Measurements from ENCODE around the gene MAGI1. TPM values are rescaled to one million over a fixed set of nuclear protein-coding genes. Genes with fewer than 3 reads are reported as not detected.

The MAGI1 gene
- total RNA-seq, 2 experiments from 2014 or later = 0.21 to 0.24 TPM

DNA sequence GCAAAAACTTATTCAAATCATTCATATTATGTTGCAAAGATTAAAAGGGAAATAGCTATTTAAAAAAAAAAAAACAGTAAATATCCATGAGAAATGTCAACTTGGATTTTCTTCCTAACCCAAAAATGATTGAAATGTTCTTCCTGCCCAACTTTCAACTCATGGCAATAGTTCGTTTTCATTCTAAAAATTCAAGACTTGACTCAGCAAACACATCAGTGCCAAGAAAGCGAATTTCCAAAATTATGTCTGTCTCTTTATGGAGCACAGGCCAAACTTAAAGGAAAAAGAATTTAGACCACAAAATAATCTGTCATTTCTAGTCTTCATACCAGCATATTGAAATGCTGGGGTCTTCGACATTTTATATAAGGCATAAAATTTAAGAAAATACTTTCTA, 63.7 kb downstream of the MAGI1 start:
- no peaks in the 10 kb centered on the region for H3K36me3 Mint-ChIP-seq
- DNase-seq = no peak
- intact Hi-C loops (cut with micrococcal nuclease) = no loop called here
- H3K27me3 Mint-ChIP-seq = no peaks in the 10 kb centered on the region
- H3K4me1 Mint-ChIP-seq (ENCODE audit: low read depth) = no peaks in the 10 kb centered on the region
- CTCF ChIA-PET = no interaction called here
- POLR2A ChIA-PET = no interaction called here
- no peak overlapping the region for H3K27ac Mint-ChIP-seq
- no peaks in the 10 kb centered on the region for H3K9me3 Mint-ChIP-seq
- H3K4me3 Mint-ChIP-seq = no peak overlapping the region

- H3K4me1 Mint-ChIP-seq (ENCODE audit: low read depth) = no peaks in the 10 kb centered on the region
- H3K27ac Mint-ChIP-seq = no peak overlapping the region
- intact Hi-C loops (cut with micrococcal nuclease) = no loop called here
- ChIA-PET POLR2A (no interaction called here), CTCF (no interaction called here)
- H3K27me3 Mint-ChIP-seq = peaks cover 2% of the 10 kb centered on the region
- no peaks in the 10 kb centered on the region for H3K36me3 Mint-ChIP-seq
- H3K4me3 Mint-ChIP-seq = no peak overlapping the region
- no peaks in the 10 kb centered on the region for H3K9me3 Mint-ChIP-seq
- no peak for DNase-seq
Measured at GRCh38 chr3:65974509-65974908, 64.2 kb downstream of the MAGI1 start.

GRCh38 chr3:65972765-65973164, 66.0 kb downstream of the MAGI1 start:
- H3K27ac Mint-ChIP-seq = no peak overlapping the region
- ChIA-PET POLR2A (no interaction called here), CTCF (no interaction called here)
- H3K4me3 Mint-ChIP-seq = no peak overlapping the region
- no peaks in the 10 kb centered on the region for H3K9me3 Mint-ChIP-seq
- peaks cover 2% of the 10 kb centered on the region for H3K27me3 Mint-ChIP-seq
- DNase-seq = no peak
- H3K36me3 Mint-ChIP-seq = no peaks in the 10 kb centered on the region
- intact Hi-C loops (cut with micrococcal nuclease) = no loop called here
- H3K4me1 Mint-ChIP-seq (ENCODE audit: low read depth) = no peaks in the 10 kb centered on the region

GRCh38 chr3:65971293-65972252, 67.1 kb downstream of the MAGI1 start:
- H3K4me3 Mint-ChIP-seq = no peak overlapping the region
- peaks cover 3% of the 10 kb centered on the region for H3K27me3 Mint-ChIP-seq
- intact Hi-C loops (cut with micrococcal nuclease) = no loop called here
- CTCF ChIA-PET = no interaction called here
- no peak for DNase-seq
- no peaks in the 10 kb centered on the region for H3K4me1 Mint-ChIP-seq (ENCODE audit: low read depth)
- H3K27ac Mint-ChIP-seq = no peak overlapping the region
- H3K9me3 Mint-ChIP-seq = no peaks in the 10 kb centered on the region
- POLR2A ChIA-PET = no interaction called here
- no peaks in the 10 kb centered on the region for H3K36me3 Mint-ChIP-seq

GRCh38 chr3:65968996-65969395, 69.7 kb downstream of the MAGI1 start:
- H3K9me3 Mint-ChIP-seq = no peaks in the 10 kb centered on the region
- no peak for DNase-seq
- CTCF ChIA-PET = no interaction called here
- peaks cover 7% of the 10 kb centered on the region for H3K27me3 Mint-ChIP-seq
- intact Hi-C loops (cut with micrococcal nuclease) = no loop called here
- POLR2A ChIA-PET = no interaction called here
- no peak overlapping the region for H3K27ac Mint-ChIP-seq
- H3K4me1 Mint-ChIP-seq (ENCODE audit: low read depth) = peaks cover 8% of the 10 kb centered on the region
- H3K36me3 Mint-ChIP-seq = no peaks in the 10 kb centered on the region
- no peak overlapping the region for H3K4me3 Mint-ChIP-seq

GRCh38 chr3:65967451-65967850, 71.3 kb downstream of the MAGI1 start:
- Mint-ChIP-seq H3K4me3 (no peak overlapping the region), H3K36me3 (no peaks in the 10 kb centered on the region), H3K4me1 (ENCODE audit: low read depth) (peaks cover 10% of the 10 kb centered on the region), H3K9me3 (no peaks in the 10 kb centered on the region), H3K27ac (no peak overlapping the region), H3K27me3 (peaks cover 7% of the 10 kb centered on the region)
- ChIA-PET POLR2A (no interaction called here), CTCF (no interaction called here)
- DNase-seq = no peak
- intact Hi-C loops (cut with micrococcal nuclease) = no loop called here

- no peaks in the 10 kb centered on the region for H3K36me3 Mint-ChIP-seq
- no peak for DNase-seq
- CTCF ChIA-PET = no interaction called here
- H3K27ac Mint-ChIP-seq = no peak overlapping the region
- H3K9me3 Mint-ChIP-seq = no peaks in the 10 kb centered on the region
- peaks cover 8% of the 10 kb centered on the region for H3K27me3 Mint-ChIP-seq
- no peak overlapping the region for H3K4me3 Mint-ChIP-seq
- POLR2A ChIA-PET = no interaction called here
- peaks cover 10% of the 10 kb centered on the region for H3K4me1 Mint-ChIP-seq (ENCODE audit: low read depth)
- intact Hi-C loops (cut with micrococcal nuclease) = loop anchor here (1.0 to 5.0 kb wide), 4 partner anchors 28 to 508 kb away; partner anchors contain the start of gene SLC25A26
Measured at GRCh38 chr3:65964838-65965237, 73.9 kb downstream of the MAGI1 start.

DNA sequence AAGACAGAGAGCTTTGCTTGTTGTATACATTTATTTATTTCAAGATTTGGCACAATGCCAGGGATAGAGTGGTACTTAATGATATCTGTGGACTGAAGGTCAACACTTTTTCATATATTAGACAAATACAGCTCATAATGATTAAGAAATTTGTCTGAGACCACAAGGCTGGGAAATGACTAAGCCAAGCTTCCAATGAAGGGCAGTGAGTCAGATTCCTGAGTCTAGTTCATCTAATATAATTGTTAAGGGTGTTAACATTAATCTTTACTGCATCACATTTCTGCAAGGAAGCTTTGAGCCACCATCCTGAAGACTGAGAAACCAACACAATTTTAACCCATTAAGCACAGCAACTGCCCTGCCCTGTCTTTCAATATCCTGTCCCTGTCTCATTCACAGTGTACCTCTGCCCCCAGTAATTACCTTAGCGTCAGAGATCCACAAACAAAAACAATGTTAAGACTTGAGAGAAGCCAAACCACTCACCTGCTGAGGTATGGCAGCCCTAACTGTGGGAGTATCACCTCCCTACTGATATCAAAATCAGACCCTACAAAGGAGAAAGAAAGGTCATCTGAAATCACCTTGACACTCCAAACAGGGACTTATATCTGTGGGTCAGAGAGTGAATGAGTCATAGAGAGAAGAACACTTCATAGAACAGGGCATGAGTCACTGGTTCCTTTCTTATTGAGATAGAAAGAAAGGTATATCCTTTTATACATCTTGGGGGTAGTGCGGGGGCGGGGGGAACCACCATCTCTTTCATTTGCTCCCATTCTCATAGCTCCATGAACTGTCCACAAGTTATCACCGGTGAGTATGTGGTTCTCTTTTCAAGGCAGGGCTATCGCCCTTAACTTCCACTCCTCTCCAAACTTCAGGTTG, 74.7 kb downstream of the MAGI1 start:
- Mint-ChIP-seq H3K36me3 (no peaks in the 10 kb centered on the region), H3K9me3 (no peaks in the 10 kb centered on the region), H3K4me1 (ENCODE audit: low read depth) (peaks cover 10% of the 10 kb centered on the region), H3K27ac (peak overlapping the region; percentile 86), H3K4me3 (no peak overlapping the region), H3K27me3 (peaks cover 7% of the 10 kb centered on the region)
- DNase-seq = peak; percentile 78
- ChIA-PET POLR2A (no interaction called here), CTCF (no interaction called here)
- intact Hi-C loops (cut with micrococcal nuclease) = loop anchor here (1.0 to 5.0 kb wide), 4 partner anchors 29 to 509 kb away; partner anchors contain the start of gene SLC25A26

GRCh38 chr3:65961733-65962132, 77.0 kb downstream of the MAGI1 start:
- peaks cover 10% of the 10 kb centered on the region for H3K4me1 Mint-ChIP-seq (ENCODE audit: low read depth)
- no peaks in the 10 kb centered on the region for H3K9me3 Mint-ChIP-seq
- no peaks in the 10 kb centered on the region for H3K36me3 Mint-ChIP-seq
- ChIA-PET POLR2A (no interaction called here), CTCF (no interaction called here)
- H3K27ac Mint-ChIP-seq = no peak overlapping the region
- H3K4me3 Mint-ChIP-seq = no peak overlapping the region
- intact Hi-C loops (cut with micrococcal nuclease) = loop anchor here (5.0 kb wide), 1 partner anchor 261 kb away; the partner anchor contains the start of gene SLC25A26
- peaks cover 6% of the 10 kb centered on the region for H3K27me3 Mint-ChIP-seq
- no peak for DNase-seq

GRCh38 chr3:65961128-65961527, 77.6 kb downstream of the MAGI1 start:
- H3K27ac Mint-ChIP-seq = no peak overlapping the region
- DNase-seq = no peak
- CTCF ChIA-PET = no interaction called here
- POLR2A ChIA-PET = no interaction called here
- intact Hi-C loops (cut with micrococcal nuclease) = loop anchor here (5.0 kb wide), 1 partner anchor 261 kb away; the partner anchor contains the start of gene SLC25A26
- H3K9me3 Mint-ChIP-seq = no peaks in the 10 kb centered on the region
- H3K4me1 Mint-ChIP-seq (ENCODE audit: low read depth) = peaks cover 10% of the 10 kb centered on the region
- peaks cover 6% of the 10 kb centered on the region for H3K27me3 Mint-ChIP-seq
- no peaks in the 10 kb centered on the region for H3K36me3 Mint-ChIP-seq
- H3K4me3 Mint-ChIP-seq = no peak overlapping the region

GRCh38 chr3:65960087-65960486, 78.6 kb downstream of the MAGI1 start:
- Mint-ChIP-seq H3K36me3 (no peaks in the 10 kb centered on the region), H3K4me1 (ENCODE audit: low read depth) (peaks cover 10% of the 10 kb centered on the region), H3K27me3 (peaks cover 2% of the 10 kb centered on the region), H3K27ac (no peak overlapping the region), H3K4me3 (no peak overlapping the region), H3K9me3 (no peaks in the 10 kb centered on the region)
- POLR2A ChIA-PET = no interaction called here
- CTCF ChIA-PET = no interaction called here
- intact Hi-C loops (cut with micrococcal nuclease) = loop anchor here (5.0 kb wide), 1 partner anchor 262 kb away; the partner anchor contains the start of gene SLC25A26
- DNase-seq = no peak

- Mint-ChIP-seq H3K36me3 (no peaks in the 10 kb centered on the region), H3K4me1 (ENCODE audit: low read depth) (no peaks in the 10 kb centered on the region), H3K4me3 (no peak overlapping the region), H3K27ac (no peak overlapping the region), H3K27me3 (peaks cover 2% of the 10 kb centered on the region), H3K9me3 (no peaks in the 10 kb centered on the region)
- POLR2A ChIA-PET = no interaction called here
- CTCF ChIA-PET = no interaction called here
- intact Hi-C loops (cut with micrococcal nuclease) = no loop called here
- DNase-seq = no peak
Measured at GRCh38 chr3:65958216-65958615, 80.5 kb downstream of the MAGI1 start.

All from activated CD4-positive, alpha-beta memory T cell treated with anti-CD3 and anti-CD28 coated beads for 36 hours (primary cell).